ENCODE results near the gene ZBTB21.

DNA sequence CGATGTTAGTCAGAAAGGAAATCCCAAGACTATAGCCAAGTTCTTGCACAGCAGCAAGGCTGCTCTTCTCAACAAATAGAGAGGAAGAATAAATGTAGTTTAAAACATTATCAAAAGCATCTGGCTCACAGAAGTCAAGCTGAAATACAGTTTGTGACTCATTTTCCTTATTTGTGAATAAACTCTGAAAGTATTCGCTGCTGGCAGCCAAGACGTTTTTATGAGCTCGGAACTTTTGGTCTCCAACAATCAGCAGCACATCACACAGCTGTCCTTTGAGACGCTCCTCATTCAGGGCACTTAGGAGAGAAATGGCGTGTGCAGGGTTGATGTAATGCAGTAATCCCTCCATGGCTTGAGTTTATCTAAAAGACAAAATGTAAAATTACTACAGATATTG, 16.4 kb downstream of the ZBTB21 start:
- no peak for TF ChIP-seq CTCF (IDR thresholded peaks at IDR 0.05)
- TF ChIP-seq POLR2A (IDR thresholded peaks at IDR 0.05), result no peak

All from thyroid gland (tissue), 4 donors.